GM12891 (cell line): ENCODE measurements around the gene NDUFA13.

Experiments
- PAX5 ChIP-seq: IDR thresholded peaks from 2 replicates; pipeline ENCODE4 v1.6.1; 2011; ENCODE audit warnings: low read length, moderate library complexity, mild to moderate bottlenecking; ENCODE audit not compliant: insufficient read depth, severe bottlenecking
- POLR2A ChIP-seq: IDR thresholded peaks from 2 replicates; pipeline ENCODE4 v1.6.1; 2011; ENCODE audit warnings: low read depth, low read length, control low read depth
- POLR2AphosphoS5 ChIP-seq: IDR thresholded peaks from 2 replicates; pipeline ENCODE4 v1.6.1; 2011; ENCODE audit warnings: low read depth, low read length, control low read depth
- POU2F2 ChIP-seq: IDR thresholded peaks from 2 replicates; pipeline ENCODE4 v1.6.1; 2011; ENCODE audit warnings: low read depth, mild to moderate bottlenecking, control low read depth, low read length, moderate library complexity
- TAF1 ChIP-seq: IDR thresholded peaks from 2 replicates; pipeline ENCODE4 v1.6.1; 2011; ENCODE audit warnings: low read depth, low read length, control low read depth

- no peak for TF ChIP-seq POLR2AphosphoS5
- TF ChIP-seq PAX5: no peak
- TF ChIP-seq TAF1: no peak
- no peak for TF ChIP-seq POLR2A
- no peak for TF ChIP-seq POU2F2
Observed at GRCh38 chr19:19505669-19506326, 10.2 kb upstream of the NDUFA13 start.
